Retina (tissue), 1 donor: ENCODE measurements around the gene PCSK1.
"Not testable (repeated sequence)": the region's sequence is repeated elsewhere in the genome, so short reads cannot be mapped to it uniquely, and the experiment has no call there.

Source experiments
- DNase-seq: peaks from one replicate; pipeline ENCODE4 v3.0.0-alpha.2; 2016

PCSK1 gene

DNA sequence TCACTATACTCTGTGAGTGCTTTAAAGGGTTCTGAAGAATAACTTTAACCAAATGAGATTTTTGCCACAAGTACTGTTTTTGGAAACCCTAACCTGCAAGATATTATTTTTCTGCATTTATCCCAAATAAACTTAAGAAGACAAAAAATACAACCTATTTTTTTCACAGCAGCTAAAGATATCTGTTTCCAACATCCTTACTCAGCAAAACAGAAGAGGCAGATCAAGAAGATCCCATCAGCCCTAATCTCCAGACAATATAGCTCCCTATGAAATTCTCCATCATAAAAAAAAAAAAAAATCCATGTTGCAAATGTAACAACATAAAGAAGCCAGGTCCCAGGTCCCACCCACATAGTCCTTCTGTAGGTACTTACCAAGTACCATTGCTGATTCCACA, 7.6 kb downstream of the PCSK1 start:
- no peak for DNase-seq

DNA sequence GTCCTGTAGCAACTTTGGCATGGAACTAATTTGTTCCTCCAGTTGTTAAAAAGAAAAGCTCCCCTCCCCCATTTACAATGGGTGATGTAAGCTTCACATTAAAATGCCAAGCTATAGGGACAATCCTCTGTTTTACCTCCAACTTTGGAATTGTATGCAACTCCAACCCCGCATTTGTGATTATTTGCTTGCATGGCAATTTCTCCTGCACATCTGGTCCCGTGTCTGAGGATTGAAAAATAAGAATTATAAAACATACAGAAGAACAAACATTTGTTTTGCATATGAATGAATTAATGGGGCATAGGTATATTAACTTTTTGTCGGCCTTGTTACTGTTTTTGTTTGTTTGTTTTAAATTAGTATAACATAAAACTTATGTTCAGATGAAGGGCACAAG, 17.2 kb downstream of the PCSK1 start:
- DNase-seq = no peak

DNA sequence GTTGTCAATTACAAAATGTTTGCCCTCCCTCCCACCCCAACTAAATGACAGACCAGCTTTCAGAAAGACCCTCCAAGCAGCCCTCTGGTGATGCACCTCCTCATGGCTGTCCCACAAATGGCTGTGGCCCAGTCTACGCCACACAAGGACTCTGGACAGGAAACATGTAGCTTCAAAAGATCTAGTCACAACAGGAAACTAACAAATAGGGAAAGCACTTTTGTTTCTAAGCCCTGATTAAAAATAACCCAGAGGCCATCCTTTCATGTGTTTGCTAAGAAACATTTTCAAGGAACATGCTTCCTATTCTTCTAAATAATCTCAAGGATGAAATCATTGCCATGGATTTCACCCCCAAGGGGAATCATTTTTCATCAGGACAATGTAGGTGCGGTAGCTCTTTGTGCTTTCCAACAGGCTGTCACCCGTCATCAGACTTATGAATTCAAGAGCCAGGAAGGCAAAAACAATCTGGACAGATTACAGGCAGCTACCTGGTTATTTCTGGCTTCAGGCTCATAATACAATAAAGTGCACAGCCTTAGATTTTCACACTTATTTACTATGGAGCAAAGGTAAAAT, 20.1 kb downstream of the PCSK1 start:
- DNase-seq = no peak

DNA sequence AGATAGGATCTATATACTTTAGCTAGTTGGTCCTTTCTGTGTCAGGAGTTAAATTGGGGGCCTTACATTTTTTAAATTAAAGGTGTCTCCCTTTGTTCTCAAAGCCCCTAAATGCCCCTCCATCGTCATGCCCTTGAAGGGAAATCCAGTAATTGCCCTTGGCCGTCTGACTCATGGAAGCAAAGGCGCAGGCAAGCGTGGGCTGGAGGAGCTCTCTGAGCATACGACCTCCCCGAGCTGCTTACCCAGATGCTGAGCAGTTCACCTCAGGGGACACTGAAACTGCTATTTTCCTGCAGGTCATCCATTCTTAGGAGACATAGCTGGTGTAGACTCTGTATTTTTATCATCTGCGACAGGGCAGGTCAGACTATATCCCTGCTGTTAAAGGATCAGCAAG, 23.0 kb downstream of the PCSK1 start:
- DNase-seq = peak; percentile 46

DNA sequence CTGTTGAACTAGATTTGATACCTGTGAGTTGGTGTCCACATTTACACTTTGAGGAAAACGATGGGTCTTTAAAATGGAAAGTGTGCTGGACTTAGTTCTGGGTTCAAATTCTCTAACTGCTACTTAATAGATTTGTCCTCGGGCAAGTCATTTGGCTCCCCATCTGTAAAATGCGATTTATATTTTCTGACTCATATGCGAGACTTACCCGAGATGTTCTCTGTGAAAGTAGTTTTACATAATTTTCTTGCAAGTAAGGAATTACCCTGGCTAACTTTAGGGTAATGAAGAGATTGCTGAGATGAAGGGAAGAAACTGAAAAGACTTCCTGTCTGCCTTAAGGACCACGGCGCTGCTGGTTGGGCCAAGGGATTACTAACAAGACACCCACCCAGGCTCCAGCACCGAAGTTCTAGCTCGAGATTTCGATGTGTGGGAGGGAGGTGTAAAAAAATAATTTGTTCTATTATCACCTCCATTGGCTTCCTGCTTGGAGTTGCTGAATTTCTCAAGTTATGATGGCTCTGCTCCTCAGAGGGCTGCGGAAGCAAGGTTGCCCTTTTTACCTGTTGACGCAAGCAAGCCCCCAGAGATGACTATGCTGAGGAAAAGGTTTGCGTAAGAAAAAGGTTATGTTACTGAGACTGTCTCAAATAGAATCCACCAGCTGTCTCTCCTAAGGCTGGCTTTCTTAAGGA, 24.1 kb downstream of the PCSK1 start:
- DNase-seq = no peak

DNA sequence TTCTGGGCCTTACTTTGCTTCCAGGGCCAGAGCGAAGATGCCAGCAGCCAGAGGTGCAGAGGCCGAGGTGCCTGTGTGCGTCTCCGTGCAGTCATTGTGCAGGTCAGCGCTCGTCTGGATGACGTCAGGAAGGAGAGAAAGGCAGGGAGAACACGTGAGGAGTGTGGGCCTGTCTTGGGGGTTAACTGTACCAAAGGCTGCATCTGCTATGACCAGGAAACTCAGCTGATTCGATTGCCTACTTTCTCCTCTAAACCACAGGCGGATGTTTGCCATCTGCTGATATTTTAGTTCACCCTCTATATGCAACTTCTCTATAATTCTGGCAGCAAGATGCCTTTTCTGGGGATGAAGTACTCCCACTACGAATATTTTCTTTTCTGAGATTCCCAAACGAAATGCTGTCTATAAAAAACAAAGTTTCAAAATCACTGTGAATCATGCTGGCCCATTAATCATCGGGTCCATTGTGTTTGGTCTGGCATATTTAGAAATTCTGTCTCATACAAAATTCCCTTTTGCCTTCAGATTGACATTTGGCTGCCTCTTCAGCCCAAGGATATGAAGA, 24.8 kb downstream of the PCSK1 start:
- DNase-seq = no peak

DNA sequence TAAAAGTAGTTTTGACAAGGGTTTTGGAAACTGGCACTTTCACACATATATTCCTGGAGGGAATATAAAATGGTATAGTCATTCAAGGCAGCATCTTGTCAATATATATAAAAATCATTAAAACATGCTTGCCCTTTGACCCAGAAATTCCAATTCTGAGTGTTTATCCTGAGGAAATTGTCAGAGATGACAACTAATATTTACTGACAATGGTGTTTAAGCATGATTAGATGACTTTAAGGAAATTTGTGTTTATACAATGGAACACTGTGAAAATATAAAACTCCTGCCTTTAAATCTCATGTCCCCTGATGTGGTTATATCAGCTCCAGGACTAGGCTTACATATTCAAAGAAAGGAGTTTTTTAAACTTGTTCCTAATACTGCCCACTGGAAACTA, 25.6 kb downstream of the PCSK1 start:
- DNase-seq = no peak

DNA sequence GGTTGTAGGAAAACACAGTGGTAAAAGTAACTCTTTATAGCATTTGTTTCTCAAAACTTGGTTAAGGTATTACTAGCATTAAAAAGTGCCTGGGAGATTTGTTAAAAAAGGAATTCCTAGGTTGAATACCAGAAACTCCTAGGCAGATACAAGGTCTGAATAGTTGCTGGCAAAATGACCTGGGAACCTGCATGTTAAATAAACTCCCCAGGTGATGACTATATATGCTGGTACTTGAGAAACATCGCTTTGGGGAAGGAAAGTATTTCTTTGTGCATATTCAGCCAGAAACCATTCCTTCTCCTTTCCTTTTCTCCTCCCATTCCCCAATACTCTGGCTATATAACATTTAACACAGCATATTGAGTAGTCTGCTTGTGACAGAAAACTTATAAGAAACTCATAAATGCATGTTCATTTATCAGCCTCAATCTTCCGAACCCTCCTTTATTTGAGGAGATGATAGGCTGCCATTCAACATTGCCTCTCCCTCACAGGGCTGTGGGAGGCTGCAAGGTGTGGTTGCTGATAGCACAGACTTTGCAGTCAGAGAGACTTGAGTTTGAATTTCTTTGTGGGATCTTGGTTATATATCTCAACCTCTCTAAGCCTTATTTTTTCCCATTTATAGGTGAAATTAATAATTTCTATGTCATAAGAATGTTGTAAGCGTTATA, 28.7 kb downstream of the PCSK1 start:
- DNase-seq = no peak

DNA sequence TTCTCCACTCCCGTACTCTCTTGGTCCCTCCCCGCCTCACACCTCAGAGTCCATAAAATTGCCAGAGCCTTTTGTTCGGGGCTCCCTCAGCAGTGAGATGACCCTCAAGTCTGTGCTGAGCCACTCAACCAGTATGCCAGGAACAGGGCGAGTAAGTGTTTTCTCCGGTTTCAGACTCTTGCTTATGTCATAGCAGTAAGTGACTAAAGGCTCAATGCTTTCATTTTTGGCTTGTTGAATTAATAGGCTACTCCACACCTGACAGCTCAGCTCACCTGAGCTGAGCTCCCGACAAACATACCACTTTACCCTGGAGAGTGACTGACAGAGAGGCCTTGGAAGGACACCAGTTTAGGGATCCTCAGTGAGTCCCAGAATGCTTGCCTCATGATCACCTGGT, 30.5 kb downstream of the PCSK1 start:
- DNase-seq = no peak

DNA sequence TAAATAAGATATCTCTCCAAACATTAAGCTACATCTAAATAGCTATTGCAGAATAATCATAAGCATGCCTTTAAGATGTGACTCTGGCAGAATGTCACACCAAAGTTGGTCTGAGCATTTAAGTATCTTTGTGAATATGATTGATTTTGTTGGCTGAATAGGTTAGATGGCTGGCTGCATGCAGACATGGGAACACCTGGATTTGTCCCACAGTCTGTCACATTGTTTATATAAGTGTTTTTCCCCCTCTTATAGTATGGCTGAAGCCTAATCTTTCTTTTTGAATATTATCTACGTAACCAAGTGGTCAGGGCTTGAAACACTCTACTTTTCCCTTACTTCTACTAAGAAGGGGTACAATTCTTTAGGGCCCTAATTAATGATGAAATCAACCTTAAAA, 36.2 kb downstream of the PCSK1 start:
- DNase-seq = no peak

DNA sequence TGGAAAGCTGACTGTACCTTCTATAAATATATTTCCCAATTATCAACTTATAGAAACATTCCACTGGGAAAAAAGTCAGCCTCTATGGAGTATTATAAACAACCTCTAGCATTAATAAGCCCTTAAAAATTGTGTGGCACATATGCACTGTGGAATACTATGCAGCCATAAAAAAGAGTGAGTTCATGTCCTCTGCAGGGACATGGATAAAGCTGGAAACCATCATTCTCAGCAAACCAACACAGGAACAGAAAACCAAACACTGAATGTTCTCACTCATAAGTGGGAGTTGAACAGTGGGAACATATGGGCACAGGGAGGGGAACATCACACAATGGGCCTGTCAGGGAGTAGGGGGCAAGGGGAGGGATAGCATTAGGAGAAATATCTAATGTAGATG, 37.8 kb downstream of the PCSK1 start:
- not testable (repeated sequence) for DNase-seq

DNA sequence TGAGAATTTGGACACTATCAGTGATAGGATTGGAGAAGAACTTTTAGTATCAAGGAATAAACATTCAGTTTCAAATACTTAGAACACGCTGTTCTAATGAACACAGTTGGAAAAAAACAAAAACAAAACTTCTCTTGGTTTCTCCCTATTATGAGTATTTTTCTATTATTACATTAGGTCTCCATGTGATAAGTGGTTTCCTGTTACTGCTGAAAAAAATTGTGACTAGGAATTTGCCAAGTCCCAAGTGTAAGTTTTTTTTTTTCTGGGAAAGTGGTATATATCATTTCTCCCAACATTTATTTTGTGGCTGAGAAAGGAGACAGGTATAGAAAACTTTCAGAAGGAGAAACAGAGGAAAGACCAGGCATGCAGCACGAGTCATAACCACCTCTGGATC, 41.1 kb downstream of the PCSK1 start:
- DNase-seq = no peak

DNA sequence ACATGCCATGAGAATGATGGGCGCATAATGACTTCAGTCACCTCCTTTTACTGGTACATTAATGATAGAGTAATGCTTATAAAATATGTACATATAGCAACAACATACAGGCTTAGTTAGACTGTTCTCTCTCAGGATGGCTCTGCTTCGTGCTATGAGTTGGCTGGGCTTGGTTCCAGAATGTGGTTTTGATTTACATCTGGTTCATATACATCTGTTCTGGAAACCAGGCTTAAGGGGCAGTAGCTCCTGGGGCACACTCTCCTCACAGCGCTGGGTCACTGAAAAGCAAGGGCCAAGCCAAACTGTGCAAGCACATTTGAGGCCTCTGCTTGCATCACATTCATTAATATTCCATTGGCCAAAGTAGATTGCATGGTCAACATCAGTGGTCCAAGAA, 44.9 kb downstream of the PCSK1 start:
- no peak for DNase-seq

DNA sequence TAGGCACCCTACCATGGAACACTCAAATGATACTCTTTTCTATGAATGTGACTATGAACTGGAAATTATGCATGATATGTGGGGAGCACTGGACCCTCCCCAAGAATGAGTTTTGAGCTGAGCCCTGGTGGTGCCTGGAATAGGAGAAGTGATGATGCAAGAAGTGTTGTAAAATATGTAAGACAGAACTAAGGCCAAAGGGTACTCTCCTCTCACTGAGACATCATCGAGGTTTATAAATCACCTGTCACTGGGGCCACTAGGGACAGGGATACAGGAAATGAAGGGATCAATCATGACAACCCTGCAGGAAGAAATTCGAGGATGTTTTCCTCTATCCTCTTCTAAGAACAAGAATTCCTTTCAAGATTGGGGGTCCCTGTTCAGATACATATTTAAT, 45.4 kb downstream of the PCSK1 start:
- DNase-seq = no peak

DNA sequence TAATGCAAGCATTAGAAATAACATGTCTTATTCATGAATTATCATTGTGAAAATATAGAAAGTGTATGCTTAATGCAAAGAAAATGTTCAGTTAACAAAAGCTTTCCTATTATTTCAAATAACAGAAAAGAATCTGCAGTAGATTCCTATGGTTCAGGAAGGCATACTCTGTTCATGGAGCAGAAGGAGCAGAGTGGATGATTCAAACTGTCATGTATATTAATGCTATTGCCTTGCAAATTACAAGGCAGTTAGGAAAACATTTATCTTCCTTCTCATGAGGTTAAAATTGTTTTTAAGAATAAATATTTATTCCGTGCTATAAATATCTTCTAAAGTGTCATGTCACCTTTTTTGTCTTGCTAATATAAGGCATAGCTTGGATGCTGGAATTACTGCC, 47.5 kb downstream of the PCSK1 start:
- DNase-seq = no peak

DNA sequence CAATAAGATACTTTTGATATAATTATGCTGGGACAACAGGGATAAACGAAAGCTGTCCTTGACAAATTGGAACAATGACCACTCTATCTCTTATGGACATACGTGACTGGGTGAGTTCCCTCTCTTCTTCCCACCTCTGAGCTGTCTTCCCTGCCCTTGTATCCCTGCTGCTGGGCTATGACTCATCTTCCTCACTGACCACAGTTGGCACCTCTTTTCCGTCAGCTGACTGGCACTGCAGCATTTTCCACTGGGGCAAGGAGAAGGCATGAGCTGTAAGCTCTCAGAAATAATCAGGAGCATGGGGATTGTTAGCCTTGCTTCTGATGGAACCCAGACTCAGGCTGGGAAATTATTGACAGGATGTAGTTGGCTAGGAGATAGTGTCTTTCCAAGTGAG, 48.7 kb downstream of the PCSK1 start:
- no peak for DNase-seq

DNA sequence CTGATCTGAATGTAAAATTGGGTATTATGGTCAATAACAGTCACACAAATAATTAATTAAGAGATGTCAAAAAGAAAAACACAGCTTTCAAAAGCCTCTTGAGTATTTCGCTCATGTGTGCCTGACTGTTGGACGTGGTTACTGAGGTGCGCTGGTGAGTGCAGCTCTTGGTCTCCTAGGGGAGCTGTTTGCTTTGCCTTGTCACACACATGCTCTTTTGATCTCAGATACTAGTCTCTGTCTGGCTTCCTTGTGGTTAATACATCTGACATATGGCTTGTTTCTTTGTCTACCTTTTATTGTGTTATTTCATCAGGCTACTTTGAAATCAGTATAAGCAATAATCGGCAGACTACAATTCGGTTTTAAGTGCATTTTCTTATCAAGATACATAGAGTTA, 51.5 kb downstream of the PCSK1 start:
- DNase-seq = peak; percentile 49

DNA sequence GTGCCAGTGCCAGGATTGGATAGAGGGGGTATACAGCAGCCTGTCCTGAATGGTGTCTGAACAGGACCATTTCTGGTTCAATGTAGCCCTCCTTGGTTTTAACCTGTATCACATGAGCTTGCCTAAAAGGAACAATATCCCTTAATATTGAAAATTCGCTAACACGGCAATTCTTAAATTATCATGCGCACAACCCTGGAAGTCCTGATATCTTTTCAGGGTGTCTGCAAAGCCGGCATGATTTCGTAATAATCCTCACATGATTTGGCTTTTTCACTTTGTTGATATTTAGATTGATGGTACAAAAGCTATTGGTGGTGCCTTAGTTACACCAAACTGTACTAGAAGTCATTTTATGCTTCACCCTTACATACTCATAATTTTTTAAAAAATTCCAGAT, 53.2 kb downstream of the PCSK1 start:
- DNase-seq = no peak

DNA sequence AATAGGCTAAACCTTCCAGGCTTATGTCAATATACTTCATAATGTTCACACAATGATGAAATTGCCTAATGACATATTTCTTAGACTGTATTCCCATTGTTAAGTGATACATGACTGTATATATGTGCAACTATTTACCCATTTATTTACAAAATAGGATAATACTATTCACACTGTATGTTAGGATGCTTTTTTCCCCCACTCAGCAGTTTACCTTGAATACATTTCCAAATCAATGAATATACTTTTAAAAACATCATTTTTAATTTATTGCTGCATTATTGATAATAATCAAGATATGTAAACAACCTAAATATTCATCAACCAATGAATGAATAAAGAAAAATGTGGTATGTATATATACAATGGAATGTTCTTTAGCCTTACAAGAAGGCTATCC, 55.5 kb downstream of the PCSK1 start:
- no peak for DNase-seq

DNA sequence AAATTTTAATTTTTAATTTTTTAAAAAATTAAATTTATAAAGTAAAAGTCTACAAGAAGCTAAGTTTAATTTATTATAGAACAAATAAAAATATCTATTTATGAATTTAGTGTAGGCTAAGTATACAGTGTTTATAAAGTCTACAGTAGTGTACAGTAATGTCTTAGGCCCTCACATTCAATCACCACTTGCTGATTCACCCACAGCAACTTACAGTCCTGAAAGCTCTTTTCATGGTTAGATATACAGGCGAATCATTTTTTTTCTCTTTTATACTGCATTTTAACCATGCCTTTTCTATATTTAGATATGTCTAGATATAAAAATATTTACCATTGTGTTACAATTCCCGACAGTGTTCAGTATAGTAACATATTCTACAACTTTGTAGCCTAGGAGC, 55.9 kb downstream of the PCSK1 start:
- no peak for DNase-seq

DNA sequence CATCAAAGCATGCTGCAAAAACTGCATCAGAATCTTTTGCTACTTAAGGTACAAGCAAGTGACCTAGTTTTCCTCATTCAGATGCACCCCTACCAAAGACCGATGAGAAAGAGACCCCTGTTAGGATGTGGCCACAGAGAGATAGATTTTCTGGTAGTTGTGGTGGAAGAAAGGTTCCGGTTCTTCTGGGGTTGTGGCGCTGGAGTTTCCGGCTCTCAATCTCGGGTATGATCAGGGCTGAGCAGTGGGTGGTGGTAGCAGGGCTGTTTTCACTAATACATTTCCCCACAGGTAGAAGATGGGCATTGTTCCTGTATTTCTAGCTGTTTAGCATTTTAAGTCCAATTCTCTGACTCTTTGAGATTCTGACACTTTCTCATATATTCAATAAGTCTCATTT, 58.4 kb downstream of the PCSK1 start:
- DNase-seq = no peak

DNA sequence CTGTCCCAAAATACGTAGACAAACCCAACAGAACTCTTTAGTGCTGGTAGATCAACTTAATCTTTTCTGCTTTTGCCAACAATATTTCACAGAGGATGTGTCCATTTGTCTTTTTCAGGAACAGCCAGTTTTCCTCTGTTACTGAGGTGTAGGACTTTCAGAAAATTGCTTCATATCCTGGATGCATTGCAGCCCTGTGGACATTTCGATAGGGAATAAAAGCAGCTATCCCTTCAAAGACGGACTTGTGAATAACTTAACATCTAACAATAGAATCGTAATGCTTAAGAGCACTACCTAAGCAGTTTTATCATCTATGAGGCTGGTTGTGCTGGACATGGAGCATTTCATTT, 59.7 kb downstream of the PCSK1 start:
- DNase-seq = no peak

DNA sequence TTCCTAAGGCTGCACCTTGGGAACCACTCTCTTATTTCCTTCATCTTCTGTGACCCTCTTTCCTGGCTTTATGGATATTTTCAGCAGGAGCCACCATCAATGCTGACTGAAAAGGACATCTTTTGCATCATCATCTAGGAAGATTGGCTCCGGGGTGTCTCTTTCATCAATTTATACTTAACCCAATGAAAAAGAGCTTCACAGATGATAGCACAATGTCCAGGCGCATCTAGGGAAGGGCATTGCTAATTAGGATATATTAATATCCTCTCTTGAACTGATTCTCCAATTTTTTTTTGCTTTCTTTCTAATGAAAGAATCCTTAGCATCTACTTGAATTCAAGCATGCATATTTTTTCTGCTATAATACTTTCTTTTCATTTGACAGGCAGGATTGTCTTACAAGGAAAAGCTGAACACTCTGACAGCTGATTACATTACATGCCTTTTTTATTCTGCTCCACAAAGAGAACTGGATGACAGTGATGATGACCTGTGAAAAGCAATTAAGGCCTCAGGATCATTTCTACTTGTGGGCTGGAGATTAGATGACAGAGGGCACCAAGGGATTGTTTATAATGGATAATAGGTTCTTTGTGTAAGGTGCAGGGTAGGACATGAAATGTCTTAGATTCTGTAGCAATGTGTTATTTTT, 60.2 kb downstream of the PCSK1 start:
- peak; percentile 13 for DNase-seq

DNA sequence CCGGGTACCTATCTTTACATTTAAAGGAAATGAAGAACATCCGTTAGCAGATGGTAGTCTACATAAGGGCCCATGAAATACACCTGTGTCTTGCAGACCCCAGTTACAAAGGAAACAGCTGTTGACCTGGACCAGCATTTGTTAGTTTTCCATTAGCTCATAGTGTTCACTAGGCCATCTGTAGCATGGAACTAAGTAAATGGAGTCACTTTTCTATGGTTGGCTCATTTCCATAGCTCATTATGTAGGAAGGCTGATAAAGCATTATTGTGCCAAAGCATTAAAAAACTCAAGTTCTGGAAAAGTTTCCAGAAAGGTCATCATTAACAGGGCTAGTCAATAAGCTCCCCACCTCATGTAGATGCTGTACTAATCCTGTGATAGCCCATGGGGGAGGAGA, 62.1 kb downstream of the PCSK1 start:
- no peak for DNase-seq
